HCT116 (cell line): ENCODE data around the gene SLC25A13. TPM values are rescaled to one million over a fixed set of nuclear protein-coding genes. Genes with fewer than 3 reads are reported as not detected.

Experiments used
- ATAC-seq: fragments of 200-7000 bp; cut with Tn5 transposase; 2 replicates; pipeline ENCODE4 v1.9.1; 2020; ENCODE audit warnings: mild to moderate bottlenecking, moderate library complexity
- BruUV-seq: library from RNA; stranded (reverse); fragments of 400-500 nt; replicated peaks from 2 replicates; lab custom pipeline; 2021; lab: Mats Ljungman, UMichigan
- CTCF ChIA-PET: fragments of 300-600 bp; sonication (Branson Sonifier 250); formaldehyde crosslinking; loops from one replicate; lab custom pipeline; 2021; ENCODE audit warnings: antibody characterized with exemption; lab: Charles Lee
- POLR2A ChIA-PET: fragments of 300-600, 350-600 bp; sonication (Branson Sonifier 250); formaldehyde crosslinking; loops from one replicate; lab custom pipeline; 2021; ENCODE audit warnings: antibody characterized with exemption; lab: Charles Lee
- RAD21 ChIA-PET, 2 experiments: fragments of 300-600 bp; sonication (Branson Sonifier 250); formaldehyde crosslinking; loops; one replicate each; lab custom pipeline; 2023; ENCODE audit warnings: low total read pairs in 2 of 2; ENCODE audit not compliant: uncharacterized antibody in 2 of 2, unreplicated experiment in 2 of 2, low non-redundant PET in 1 of 2; lab: Charles Lee
- DNase-seq: peaks from one replicate; pipeline ENCODE4 v3.0.0-alpha.2; 2010; ENCODE audit warnings: low read depth, low spot score
- H2AFZ ChIP-seq: fragments of 200-600 bp; shearing (Covaris generic), sonication (generic); 2 replicates; pipeline ENCODE4 v1.6.1; 2017; ENCODE audit warnings: low read depth, mixed run types, mixed read lengths, antibody characterized with exemption, low read length; ENCODE audit not compliant: poor library complexity, severe bottlenecking
- H3K27ac ChIP-seq: 2 replicates; pipeline ENCODE4 v1.5.1; 2012; ENCODE audit warnings: low read depth, low read length
- H3K27me3 ChIP-seq: fragments of 200-600 bp; sonication (generic); 2 replicates; pipeline ENCODE4 v1.6.1; 2016; ENCODE audit warnings: mixed run types, low read length, mixed read lengths; ENCODE audit not compliant: insufficient read depth
- H3K36me3 ChIP-seq, 2 experiments: fragments of 200-500 bp in 1 of 2; fragments of 200-600 bp in 1 of 2; sonication (Bioruptor generic) in 1 of 2; sonication (generic) in 1 of 2; 2 replicates each; pipeline versions ENCODE4 v1.5.1 to v1.6.1; 2014 to 2016; ENCODE audit warnings: low read length in 2 of 2, inconsistent platforms in 1 of 2, mixed read lengths in 1 of 2, mixed run types in 1 of 2; ENCODE audit not compliant: insufficient read depth in 2 of 2, control insufficient read depth in 1 of 2
- H3K4me1 ChIP-seq, 2 experiments: fragments of 200-600 bp in 1 of 2; sonication (generic) in 1 of 2; 2 replicates each; pipeline versions ENCODE4 v1.5.1 to v1.6.1; 2012 to 2017; ENCODE audit warnings: low read length in 2 of 2, inconsistent platforms in 1 of 2, mild to moderate bottlenecking in 1 of 2, mixed read lengths in 1 of 2, mixed run types in 1 of 2, moderate library complexity in 1 of 2; ENCODE audit not compliant: insufficient read depth in 2 of 2, control insufficient read depth in 1 of 2
- H3K4me2 ChIP-seq: fragments of 200-600 bp; sonication (generic); 2 replicates; pipeline ENCODE4 v1.6.1; 2017; ENCODE audit warnings: mixed run types, low read length, mixed read lengths
- H3K4me3 ChIP-seq, 2 experiments: fragments of 200-600 bp in 1 of 2; sonication (generic) in 1 of 2; replicated peaks in 1 of 2; 2 replicates each; pipeline ENCODE4 v1.5.1; 2011 to 2016; ENCODE audit warnings: low read length in 2 of 2, control low read depth in 1 of 2, low read depth in 1 of 2, mild to moderate bottlenecking in 1 of 2, mixed read lengths in 1 of 2, mixed run types in 1 of 2
- H3K79me2 ChIP-seq: fragments of 200-600 bp; sonication (generic); 2 replicates; pipeline ENCODE4 v1.6.1; 2017; ENCODE audit warnings: mild to moderate bottlenecking, mixed run types, low read length, moderate library complexity, mixed read lengths; ENCODE audit not compliant: insufficient read depth
- H3K9ac ChIP-seq: fragments of 200-600 bp; sonication (generic); 2 replicates; pipeline ENCODE4 v1.6.1; 2016; ENCODE audit warnings: low read length, mixed read lengths
- H3K9me2 ChIP-seq: fragments of 200-600 bp; sonication (generic), shearing (Covaris generic); 2 replicates; pipeline ENCODE4 v1.6.1; 2017; ENCODE audit warnings: mixed run types, mild to moderate bottlenecking, moderate library complexity; ENCODE audit not compliant: insufficient read depth
- H3K9me3 ChIP-seq, 2 experiments: fragments of 200-500 bp in 1 of 2; fragments of 200-600 bp in 1 of 2; sonication (Bioruptor generic) in 1 of 2; sonication (generic) in 1 of 2; 2 replicates each; pipeline ENCODE4 v1.6.1; 2014 to 2017; ENCODE audit warnings: low read length in 2 of 2, mixed read lengths in 2 of 2, inconsistent platforms in 1 of 2, low read depth in 1 of 2, mild to moderate bottlenecking in 1 of 2, mixed run types in 1 of 2, moderate library complexity in 1 of 2; ENCODE audit not compliant: control insufficient read depth in 1 of 2, insufficient read depth in 1 of 2
- H4K20me1 ChIP-seq: fragments of 200-600 bp; sonication (generic), shearing (Covaris generic); 2 replicates; pipeline ENCODE4 v1.6.1; 2017; ENCODE audit warnings: mixed run types, mild to moderate bottlenecking, moderate library complexity; ENCODE audit not compliant: insufficient read depth
- CTCF ChIP-seq, 3 experiments: fragments of 200-600 bp in 1 of 3; sonication (generic) in 1 of 3; IDR thresholded peaks in 2 of 3; conservative IDR thresholded peaks in 1 of 3; 2 replicates each; pipeline ENCODE4 v1.5.1; 2012 to 2017; ENCODE audit warnings: low read depth in 2 of 3, low read length in 2 of 3, antibody characterized with exemption in 1 of 3, borderline replicate concordance in 1 of 3, control low read depth in 1 of 3, mild to moderate bottlenecking in 1 of 3, mixed read lengths in 1 of 3, mixed run types in 1 of 3, moderate library complexity in 1 of 3; ENCODE audit not compliant: insufficient read depth in 1 of 3
- EZH2 ChIP-seq: fragments of 200-600 bp; sonication (generic); IDR thresholded peaks from 2 replicates; pipeline ENCODE4 v1.6.1; 2017; ENCODE audit warnings: antibody characterized with exemption, mixed run types
- EZH2phosphoT487 ChIP-seq: fragments of 200-600 bp; IDR thresholded peaks from 2 replicates; pipeline ENCODE4 v1.6.1; 2018; ENCODE audit warnings: antibody characterized with exemption, borderline replicate concordance
- FOSL1 ChIP-seq: IDR thresholded peaks from 2 replicates; pipeline ENCODE4 v1.6.1; 2012; ENCODE audit warnings: low read depth
- MAX ChIP-seq: IDR thresholded peaks from 2 replicates; pipeline ENCODE4 v1.6.1; 2012
- POLR2A ChIP-seq: IDR thresholded peaks from 2 replicates; pipeline ENCODE4 v1.7.0; 2011; ENCODE audit warnings: borderline replicate concordance; ENCODE audit not compliant: insufficient read depth, insufficient read length; ENCODE audit errors: extremely low read depth
- POLR2AphosphoS5 ChIP-seq: IDR thresholded peaks from 2 replicates; pipeline ENCODE4 v1.6.1; 2011; ENCODE audit warnings: mild to moderate bottlenecking, low read depth, low read length, moderate library complexity
- RAD21 ChIP-seq: IDR thresholded peaks from 2 replicates; pipeline ENCODE4 v1.6.1; 2012; ENCODE audit warnings: low read depth, mild to moderate bottlenecking
- SRF ChIP-seq: IDR thresholded peaks from 2 replicates; pipeline ENCODE4 v1.6.1; 2012; ENCODE audit warnings: low read depth
- YY1 ChIP-seq: IDR thresholded peaks from 2 replicates; pipeline ENCODE4 v1.6.1; 2011; ENCODE audit warnings: low read length, low read depth, moderate library complexity, mild to moderate bottlenecking; ENCODE audit not compliant: insufficient replicate concordance; ENCODE audit errors: extremely low read depth
- ZNF274 ChIP-seq: fragments of 200-500 bp; sonication (Bioruptor generic); IDR thresholded peaks from 2 replicates; pipeline ENCODE4 v1.6.1; 2014; ENCODE audit warnings: mild to moderate bottlenecking, low read depth, low read length, inconsistent platforms
- intact Hi-C: fragments of 100-400 bp; cut with micrococcal nuclease; formaldehyde crosslinking; loops from 2 replicates; pipeline ENCODE4 v1.10.0; 2022
- total RNA-seq: library from RNA; stranded (reverse); gene quantifications from one replicate; pipeline ENCODE4 v1.2.1, GENCODE V29; 2021; ENCODE audit not compliant: unreplicated experiment
- TF ChIP-seq, protein P1 (sequence below): IDR thresholded peaks from 2 replicates; pipeline ENCODE4 v1.6.1; 2012; ENCODE audit warnings: low read depth
- TF ChIP-seq, protein P2 (sequence below): IDR thresholded peaks from 2 replicates; pipeline ENCODE4 v1.6.1; 2011; ENCODE audit warnings: mild to moderate bottlenecking, low read length, moderate library complexity; ENCODE audit not compliant: insufficient replicate concordance; ENCODE audit errors: extremely low read depth

The SLC25A13 gene
- total RNA-seq, 1 experiment from 2014 or later: 19.3 TPM

GRCh38 chr7:96346293-96346953, 24.5 kb upstream of the SLC25A13 start:
- no peaks in the 10 kb centered on the region for H3K4me1 ChIP-seq
- H3K27ac ChIP-seq: no peak overlapping the region
- no peak overlapping the region for H3K4me3 ChIP-seq
- 0 out of 2 replicates have a peak, but pooled peaks cover 5% of the 10 kb centered on the region for H4K20me1 ChIP-seq
- ChIA-PET RAD21 (no interaction called here), POLR2A (no interaction called here), CTCF (no interaction called here)
- H3K36me3 ChIP-seq: no peaks in the 10 kb centered on the region
- ATAC-seq (no peak), DNase-seq (no peak)
- H3K27me3 ChIP-seq: peaks cover 46% of the 10 kb centered on the region
- no peak overlapping the region for H3K9ac ChIP-seq
- H3K79me2 ChIP-seq: no peaks in the 10 kb centered on the region
- TF ChIP-seq POLR2A (no peak), CTCF (IDR thresholded peaks at IDR 0.05 in 2 of 3, conservative IDR thresholded peaks at IDR 0.05 in 1 of 3; ENCODE audit: borderline replicate concordance in 1 of 3, insufficient read depth in 1 of 3, low read depth in 2 of 3, low read length in 2 of 3) (no peak), ZNF274 (no peak), EZH2phosphoT487 (no peak), EZH2 (no peak), FOSL1 (no peak), RAD21 (no peak), SRF (no peak), YY1 (no peak), MAX (no peak), POLR2AphosphoS5 (no peak)
- TF ChIP-seq, protein P1, sequence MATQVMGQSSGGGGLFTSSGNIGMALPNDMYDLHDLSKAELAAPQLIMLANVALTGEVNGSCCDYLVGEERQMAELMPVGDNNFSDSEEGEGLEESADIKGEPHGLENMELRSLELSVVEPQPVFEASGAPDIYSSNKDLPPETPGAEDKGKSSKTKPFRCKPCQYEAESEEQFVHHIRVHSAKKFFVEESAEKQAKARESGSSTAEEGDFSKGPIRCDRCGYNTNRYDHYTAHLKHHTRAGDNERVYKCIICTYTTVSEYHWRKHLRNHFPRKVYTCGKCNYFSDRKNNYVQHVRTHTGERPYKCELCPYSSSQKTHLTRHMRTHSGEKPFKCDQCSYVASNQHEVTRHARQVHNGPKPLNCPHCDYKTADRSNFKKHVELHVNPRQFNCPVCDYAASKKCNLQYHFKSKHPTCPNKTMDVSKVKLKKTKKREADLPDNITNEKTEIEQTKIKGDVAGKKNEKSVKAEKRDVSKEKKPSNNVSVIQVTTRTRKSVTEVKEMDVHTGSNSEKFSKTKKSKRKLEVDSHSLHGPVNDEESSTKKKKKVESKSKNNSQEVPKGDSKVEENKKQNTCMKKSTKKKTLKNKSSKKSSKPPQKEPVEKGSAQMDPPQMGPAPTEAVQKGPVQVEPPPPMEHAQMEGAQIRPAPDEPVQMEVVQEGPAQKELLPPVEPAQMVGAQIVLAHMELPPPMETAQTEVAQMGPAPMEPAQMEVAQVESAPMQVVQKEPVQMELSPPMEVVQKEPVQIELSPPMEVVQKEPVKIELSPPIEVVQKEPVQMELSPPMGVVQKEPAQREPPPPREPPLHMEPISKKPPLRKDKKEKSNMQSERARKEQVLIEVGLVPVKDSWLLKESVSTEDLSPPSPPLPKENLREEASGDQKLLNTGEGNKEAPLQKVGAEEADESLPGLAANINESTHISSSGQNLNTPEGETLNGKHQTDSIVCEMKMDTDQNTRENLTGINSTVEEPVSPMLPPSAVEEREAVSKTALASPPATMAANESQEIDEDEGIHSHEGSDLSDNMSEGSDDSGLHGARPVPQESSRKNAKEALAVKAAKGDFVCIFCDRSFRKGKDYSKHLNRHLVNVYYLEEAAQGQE: no peak
- TF ChIP-seq, protein P2, sequence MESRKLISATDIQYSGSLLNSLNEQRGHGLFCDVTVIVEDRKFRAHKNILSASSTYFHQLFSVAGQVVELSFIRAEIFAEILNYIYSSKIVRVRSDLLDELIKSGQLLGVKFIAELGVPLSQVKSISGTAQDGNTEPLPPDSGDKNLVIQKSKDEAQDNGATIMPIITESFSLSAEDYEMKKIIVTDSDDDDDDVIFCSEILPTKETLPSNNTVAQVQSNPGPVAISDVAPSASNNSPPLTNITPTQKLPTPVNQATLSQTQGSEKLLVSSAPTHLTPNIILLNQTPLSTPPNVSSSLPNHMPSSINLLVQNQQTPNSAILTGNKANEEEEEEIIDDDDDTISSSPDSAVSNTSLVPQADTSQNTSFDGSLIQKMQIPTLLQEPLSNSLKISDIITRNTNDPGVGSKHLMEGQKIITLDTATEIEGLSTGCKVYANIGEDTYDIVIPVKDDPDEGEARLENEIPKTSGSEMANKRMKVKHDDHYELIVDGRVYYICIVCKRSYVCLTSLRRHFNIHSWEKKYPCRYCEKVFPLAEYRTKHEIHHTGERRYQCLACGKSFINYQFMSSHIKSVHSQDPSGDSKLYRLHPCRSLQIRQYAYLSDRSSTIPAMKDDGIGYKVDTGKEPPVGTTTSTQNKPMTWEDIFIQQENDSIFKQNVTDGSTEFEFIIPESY: no peak
- no peak overlapping the region for H3K4me2 ChIP-seq
- intact Hi-C loops: no loop called here
- H3K9me2 ChIP-seq: no peaks in the 10 kb centered on the region
- no peaks in the 10 kb centered on the region for H3K9me3 ChIP-seq
- H2AFZ ChIP-seq: no peak overlapping the region
- no TSS peak for BruUV-seq
